GM12892 (cell line): ENCODE results near the gene PYROXD2.

ENCODE experiments used
- POLR2A ChIP-seq: IDR thresholded peaks from 2 replicates; pipeline ENCODE4 v1.6.1; 2011; ENCODE audit warnings: low read depth, low read length, control low read depth
- POLR2AphosphoS5 ChIP-seq: IDR thresholded peaks from 2 replicates; pipeline ENCODE4 v1.6.1; 2011; ENCODE audit warnings: low read depth, low read length, control low read depth
- TAF1 ChIP-seq: IDR thresholded peaks from 2 replicates; pipeline ENCODE4 v1.6.1; 2011; ENCODE audit warnings: low read depth, mild to moderate bottlenecking, control low read depth, low read length, borderline replicate concordance

DNA sequence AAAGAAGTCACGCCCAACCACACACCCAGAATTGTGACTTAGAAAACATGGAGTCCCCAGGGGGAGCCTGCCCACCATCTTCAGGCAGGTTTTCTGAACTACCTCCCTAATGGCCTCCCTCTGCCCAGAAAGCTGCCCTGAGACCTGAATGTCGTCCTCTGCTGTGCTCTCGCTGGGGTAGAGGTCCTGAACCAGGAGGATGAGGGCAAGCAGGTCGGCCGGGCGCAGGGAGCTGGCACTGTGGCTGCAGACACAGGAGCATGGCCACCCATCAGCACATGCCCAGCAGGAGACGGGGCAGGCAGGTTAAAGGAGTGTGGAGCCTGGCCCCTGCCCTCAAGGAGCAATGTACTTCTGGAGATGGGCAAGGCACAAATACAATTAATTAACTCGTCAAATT lies 15.4 kb upstream of the PYROXD2 start:
- TF ChIP-seq POLR2A (no peak), POLR2AphosphoS5 (no peak), TAF1 (no peak)
